HG02970 (cell line): ENCODE results near the gene PCDHGB6.
"Not testable (repeated sequence)": the region's sequence is repeated elsewhere in the genome, so short reads cannot be mapped to it uniquely, and the experiment has no call there.

Source experiments
- ATAC-seq: cut with Tn5 transposase; IDR thresholded peaks from one replicate; pipeline ENCODE4 v1.9.1; 2021; ENCODE audit warnings: mild to moderate bottlenecking, moderate library complexity, moderate number of reproducible peaks; ENCODE audit not compliant: unreplicated experiment, low FRiP score

The PCDHGB6 gene

GRCh38 chr5:141387557-141388311 lies 20.1 kb upstream of the PCDHGB6 start, which contains the start of gene PCDHGB4:
PCDHGB4 (plus strand) TSS chr5:141387698; CDS start chr5:141387885, 187 bp downstream.
- not testable (repeated sequence) for ATAC-seq

- ATAC-seq, result no peak
These were observed 19.2 kb upstream of the PCDHGB6 start for GRCh38 chr5:141388661-141389060.

DNA sequence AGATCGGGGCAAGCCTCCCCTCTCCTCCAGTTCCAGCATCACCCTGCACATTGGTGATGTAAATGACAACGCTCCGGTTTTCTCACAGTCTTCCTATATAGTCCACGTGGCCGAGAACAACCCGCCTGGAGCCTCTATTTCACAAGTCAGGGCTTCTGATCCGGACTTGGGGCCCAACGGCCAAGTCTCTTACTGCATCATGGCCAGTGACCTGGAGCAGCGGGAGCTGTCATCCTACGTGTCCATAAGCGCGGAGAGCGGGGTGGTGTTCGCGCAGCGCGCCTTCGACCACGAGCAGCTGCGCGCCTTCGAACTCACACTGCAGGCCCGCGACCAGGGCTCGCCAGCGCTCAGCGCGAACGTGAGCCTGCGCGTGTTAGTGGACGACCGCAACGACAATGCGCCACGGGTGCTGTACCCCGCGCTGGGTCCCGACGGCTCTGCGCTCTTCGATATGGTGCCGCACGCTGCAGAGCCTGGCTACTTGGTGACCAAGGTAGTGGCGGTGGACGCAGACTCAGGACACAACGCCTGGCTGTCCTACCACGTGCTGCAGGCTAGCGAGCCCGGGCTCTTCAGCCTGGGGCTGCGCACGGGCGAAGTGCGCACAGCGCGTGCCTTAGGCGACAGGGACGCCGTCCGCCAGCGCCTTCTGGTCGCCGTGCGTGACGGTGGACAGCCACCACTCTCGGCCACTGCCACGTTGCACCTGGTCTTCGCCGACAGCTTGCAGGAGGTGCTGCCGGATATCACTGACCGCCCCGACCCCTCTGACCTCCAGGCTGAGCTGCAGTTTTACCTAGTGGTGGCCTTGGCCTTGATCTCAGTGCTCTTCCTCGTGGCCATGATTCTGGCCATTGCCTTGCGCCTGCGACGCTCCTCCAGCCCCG lies 18.4 kb upstream of the PCDHGB6 start:
- ATAC-seq, result no peak

DNA sequence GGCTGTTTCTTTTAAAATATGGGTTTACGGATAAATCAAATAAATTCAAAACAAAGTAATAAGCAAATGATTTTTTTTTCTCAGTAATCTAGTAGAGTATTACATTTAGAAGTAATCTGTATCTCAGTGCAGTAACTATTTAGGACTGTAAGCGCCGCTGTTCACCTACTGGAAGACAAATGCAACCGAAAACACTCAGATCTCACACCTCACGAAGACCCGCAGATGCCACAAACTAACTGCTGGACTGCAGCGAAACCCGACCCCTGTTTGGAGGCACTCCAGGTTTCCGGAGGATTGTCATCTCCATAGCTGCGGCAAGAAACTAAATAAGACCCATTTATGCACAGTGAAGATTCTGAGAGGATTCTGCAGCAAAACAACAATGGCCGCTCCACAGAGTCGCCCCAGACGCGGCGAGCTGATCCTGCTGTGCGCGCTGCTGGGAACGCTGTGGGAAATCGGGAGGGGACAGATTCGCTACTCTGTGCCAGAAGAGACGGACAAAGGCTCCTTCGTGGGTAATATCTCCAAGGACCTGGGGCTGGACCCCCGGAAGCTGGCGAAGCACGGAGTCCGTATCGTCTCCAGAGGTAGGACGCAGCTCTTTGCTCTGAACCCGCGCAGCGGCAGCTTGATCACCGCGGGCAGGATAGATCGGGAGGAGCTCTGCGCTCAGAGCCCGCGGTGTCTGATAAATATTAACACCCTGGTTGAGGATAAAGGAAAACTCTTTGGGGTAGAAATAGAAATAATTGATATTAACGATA lies 15.2 kb upstream of the PCDHGB6 start, which contains the start of gene PCDHGA8:
TSS of gene PCDHGA8 (plus strand) at position 205 of the 770 bp plus-strand sequence. CDS start at position 386, 181 bp downstream.
- no peak for ATAC-seq

DNA sequence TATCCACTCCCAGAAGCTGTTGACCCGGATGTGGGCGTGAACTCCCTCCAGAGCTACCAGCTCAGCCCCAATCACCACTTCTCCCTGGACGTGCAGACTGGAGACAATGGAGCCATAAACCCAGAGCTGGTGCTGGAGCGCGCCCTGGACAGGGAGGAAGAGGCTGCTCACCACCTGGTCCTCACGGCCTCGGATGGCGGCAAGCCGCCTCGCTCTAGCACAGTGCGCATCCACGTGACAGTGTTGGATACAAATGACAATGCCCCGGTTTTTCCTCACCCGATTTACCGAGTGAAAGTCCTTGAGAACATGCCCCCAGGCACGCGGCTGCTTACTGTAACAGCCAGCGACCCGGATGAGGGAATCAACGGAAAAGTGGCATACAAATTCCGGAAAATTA lies 14.6 kb upstream of the PCDHGB6 start:
- no peak for ATAC-seq

- not testable (repeated sequence) for ATAC-seq
These were observed 13.2 kb upstream of the PCDHGB6 start for GRCh38 chr5:141394401-141395187.

DNA sequence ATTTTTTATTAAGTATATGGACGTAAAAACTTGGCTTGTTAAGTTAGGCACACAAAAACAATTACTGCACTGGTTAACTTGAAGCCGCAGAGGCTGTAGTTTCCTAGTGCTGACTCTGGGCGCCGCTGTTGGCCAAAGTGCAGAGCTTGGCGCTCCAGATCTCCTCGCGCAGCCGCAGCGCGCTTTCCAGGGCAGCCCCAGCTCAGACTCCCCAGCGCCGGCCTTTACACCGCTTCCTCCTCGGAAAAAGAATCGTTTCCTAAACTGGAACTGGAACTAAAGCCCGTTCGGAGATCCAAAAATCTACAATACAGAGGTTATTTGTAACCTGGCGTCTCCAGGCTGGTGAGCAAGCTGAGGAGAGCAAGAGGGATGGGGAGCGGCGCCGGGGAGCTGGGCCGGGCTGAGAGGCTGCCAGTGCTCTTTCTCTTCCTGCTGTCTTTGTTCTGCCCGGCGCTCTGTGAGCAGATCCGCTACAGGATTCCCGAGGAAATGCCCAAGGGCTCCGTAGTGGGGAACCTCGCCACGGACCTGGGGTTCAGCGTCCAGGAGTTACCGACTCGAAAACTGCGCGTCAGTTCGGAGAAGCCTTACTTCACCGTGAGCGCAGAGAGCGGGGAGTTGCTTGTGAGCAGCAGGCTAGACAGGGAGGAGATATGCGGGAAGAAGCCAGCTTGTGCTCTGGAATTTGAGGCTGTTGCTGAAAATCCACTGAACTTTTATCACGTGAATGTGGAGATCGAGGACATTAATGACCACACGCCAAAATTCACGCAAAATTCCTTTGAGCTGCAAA lies 9.9 kb upstream of the PCDHGB6 start, which contains the start of gene PCDHGB5:
TSS of gene PCDHGB5 (plus strand) at position 192 of the 796 bp plus-strand sequence. CDS start at position 373, 181 bp downstream.
- ATAC-seq, result not testable (repeated sequence)

DNA sequence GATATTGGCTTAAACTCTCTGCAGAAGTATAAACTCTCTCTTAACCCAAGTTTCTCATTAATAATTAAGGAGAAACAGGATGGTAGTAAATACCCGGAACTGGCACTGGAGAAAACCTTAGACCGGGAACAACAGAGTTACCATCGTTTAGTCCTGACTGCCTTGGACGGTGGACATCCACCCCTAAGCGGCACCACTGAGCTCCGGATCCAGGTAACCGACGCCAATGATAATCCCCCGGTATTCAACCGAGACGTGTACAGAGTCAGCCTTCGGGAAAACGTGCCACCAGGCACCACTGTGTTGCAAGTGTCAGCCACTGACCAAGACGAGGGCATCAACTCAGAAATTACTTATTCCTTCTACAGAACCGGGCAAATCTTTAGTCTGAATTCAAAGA lies 9.2 kb upstream of the PCDHGB6 start:
- no peak for ATAC-seq

GRCh38 chr5:141399555-141400258 lies 8.1 kb upstream of the PCDHGB6 start:
- ATAC-seq, result no peak

DNA sequence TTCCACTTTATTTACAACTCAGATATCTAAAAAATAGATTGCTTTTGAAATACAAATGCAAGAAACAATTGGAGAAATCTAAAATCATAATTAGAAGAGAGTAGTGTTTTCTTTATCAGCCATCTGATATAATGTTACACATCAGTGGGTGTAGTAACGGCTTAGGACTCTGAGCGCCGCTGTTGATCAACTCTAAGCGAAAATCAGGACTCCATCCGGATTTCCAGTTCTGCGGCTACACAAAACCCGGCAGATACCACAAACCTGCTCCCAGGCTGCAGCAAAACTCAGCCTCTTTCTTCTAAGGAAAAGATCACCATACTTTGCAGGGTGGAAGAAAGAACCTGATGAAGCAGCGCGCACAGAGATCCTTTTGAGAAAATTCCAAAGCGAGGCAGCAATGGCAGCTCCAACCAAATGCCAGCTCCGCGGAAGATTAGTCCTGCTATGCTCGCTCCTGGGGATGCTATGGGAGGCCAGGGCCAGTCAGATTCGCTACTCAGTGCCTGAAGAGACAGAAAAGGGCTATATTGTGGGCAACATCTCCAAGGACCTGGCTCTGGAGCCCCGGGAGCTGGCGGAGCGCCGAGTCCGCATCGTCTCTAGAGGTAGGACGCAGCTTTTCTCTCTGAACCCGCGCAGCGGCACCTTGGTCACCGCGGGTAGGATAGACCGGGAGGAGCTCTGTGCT lies 5.1 kb upstream of the PCDHGB6 start, which contains the start of gene PCDHGA9:
TSS of gene PCDHGA9 (plus strand) at position 226 of the 691 bp plus-strand sequence. CDS start at position 401, 175 bp downstream.
- no peak for ATAC-seq

DNA sequence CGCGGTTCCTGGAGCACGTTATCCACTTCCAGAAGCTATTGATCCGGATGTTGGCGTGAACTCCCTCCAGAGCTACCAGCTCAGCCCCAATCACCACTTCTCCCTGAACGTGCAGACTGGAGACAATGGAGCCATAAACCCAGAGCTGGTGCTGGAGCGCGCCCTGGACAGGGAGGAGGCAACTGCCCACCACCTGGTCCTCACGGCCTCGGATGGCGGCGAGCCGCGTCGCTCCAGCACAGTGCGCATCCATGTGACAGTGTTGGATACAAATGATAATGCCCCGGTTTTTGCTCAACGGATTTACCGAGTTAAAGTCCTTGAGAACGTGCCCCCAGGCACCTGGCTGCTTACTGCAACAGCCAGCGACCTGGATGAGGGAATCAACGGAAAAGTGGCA lies 4.4 kb upstream of the PCDHGB6 start:
- no peak for ATAC-seq

DNA sequence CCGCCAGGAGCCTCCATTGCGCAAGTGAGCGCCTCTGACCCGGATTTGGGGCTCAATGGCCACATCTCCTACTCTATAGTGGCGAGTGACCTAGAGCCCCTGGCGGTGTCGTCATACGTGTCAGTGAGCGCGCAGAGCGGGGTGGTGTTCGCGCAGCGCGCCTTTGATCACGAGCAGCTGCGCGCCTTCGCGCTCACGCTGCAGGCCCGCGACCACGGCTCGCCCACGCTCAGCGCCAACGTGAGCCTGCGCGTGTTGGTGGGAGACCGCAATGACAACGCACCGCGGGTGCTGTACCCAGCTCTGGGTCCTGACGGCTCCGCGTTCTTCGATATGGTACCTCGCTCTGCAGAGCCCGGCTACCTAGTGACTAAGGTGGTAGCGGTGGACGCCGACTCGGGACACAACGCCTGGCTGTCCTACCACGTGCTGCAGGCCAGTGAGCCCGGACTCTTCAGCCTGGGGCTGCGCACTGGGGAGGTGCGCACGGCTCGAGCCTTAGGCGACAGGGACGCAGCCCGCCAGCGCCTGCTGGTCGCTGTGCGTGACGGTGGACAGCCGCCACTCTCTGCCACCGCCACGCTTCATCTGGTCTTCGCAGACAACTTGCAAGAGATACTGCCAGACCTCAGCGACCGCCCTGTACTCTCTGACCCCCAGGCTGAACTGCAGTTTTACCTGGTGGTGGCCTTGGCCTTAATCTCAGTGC lies 1.9 kb downstream of the PCDHGB6 start:
- ATAC-seq, result no peak

DNA sequence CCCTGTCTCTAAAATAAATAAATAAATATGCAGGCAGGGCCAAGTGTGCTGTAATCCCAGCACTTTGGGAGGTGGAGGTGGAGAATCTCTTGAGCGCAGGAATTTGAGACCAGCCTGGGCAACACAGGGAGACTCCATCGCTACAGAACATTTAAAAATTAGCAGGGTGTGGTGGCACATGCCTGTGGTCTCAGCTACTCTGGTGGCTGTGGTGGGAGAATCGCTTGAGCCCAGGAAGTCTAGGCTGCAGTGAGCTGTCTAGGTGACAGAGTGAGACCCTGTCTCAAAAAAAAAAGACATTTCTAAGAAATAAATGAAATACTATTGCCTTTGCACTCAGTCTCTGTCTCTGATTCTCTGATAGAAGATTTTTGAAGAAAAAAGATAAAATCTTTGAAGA lies 3.8 kb downstream of the PCDHGB6 start:
- no peak for ATAC-seq

DNA sequence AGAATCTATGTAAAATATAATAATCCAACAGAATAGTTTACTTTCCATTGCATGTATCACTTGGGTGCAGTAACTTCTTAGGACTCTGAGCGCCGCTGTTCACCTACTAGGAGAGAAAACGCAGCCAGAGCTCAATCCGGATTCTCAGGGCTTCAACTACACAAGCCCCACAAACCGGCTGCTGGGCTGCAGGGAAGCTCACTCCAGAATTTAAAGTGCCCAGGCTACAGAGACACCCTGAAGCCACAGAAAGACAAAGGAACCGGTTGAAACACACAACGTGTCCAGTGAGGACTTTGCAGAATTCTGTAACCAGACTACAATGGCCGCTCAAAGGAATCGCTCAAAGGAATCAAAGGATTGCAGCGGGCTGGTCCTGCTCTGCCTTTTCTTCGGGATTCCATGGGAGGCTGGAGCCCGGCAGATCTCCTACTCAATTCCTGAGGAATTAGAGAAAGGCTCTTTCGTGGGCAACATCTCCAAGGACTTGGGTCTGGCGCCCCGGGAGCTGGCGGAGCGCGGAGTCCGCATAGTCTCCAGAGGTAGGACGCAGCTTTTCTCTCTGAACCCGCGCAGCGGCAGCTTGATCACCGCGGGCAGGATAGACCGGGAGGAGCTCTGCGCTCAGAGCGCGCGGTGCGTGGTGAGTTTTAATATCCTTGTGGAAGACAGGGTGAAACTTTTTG lies 5.2 kb downstream of the PCDHGB6 start, which contains the start of gene PCDHGA10:
TSS of gene PCDHGA10 (plus strand) at position 134 of the 686 bp plus-strand sequence. CDS start at position 323, 189 bp downstream.
- ATAC-seq, result no peak

DNA sequence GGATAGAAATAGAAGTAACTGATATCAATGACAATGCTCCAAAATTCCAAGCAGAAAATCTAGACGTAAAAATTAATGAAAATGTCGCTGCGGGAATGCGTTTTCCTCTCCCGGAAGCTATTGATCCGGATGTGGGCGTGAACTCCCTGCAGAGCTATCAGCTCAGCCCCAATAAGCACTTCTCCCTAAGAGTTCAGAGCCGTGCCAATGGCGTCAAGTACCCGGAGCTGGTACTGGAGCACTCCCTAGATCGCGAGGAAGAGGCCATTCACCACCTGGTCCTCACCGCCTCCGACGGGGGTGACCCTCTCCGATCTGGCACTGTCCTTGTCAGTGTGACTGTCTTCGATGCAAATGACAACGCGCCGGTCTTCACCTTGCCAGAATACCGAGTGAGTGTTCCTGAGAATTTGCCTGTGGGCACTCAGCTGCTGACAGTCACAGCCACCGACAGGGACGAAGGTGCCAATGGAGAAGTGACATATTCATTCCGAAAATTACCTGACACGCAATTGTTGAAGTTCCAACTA lies 5.8 kb downstream of the PCDHGB6 start:
- ATAC-seq, result no peak
